ENCODE measurements around the gene PDLIM3.

DNA sequence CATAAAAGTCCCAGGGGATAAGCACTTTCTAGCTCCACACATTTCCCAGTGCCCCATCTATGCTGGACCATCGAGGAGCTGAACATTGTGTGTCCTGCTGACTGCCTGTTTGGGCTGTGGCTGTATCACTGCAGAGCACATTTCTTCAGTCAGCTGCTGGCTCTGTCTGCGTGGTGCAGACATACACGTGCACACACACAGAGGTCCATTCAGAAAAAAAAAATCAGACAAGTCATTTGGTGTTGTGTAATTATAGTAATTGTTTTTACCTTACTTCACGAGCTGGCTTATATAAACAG lies 1.1 kb upstream of the PDLIM3 start:
- TF ChIP-seq, protein P1, sequence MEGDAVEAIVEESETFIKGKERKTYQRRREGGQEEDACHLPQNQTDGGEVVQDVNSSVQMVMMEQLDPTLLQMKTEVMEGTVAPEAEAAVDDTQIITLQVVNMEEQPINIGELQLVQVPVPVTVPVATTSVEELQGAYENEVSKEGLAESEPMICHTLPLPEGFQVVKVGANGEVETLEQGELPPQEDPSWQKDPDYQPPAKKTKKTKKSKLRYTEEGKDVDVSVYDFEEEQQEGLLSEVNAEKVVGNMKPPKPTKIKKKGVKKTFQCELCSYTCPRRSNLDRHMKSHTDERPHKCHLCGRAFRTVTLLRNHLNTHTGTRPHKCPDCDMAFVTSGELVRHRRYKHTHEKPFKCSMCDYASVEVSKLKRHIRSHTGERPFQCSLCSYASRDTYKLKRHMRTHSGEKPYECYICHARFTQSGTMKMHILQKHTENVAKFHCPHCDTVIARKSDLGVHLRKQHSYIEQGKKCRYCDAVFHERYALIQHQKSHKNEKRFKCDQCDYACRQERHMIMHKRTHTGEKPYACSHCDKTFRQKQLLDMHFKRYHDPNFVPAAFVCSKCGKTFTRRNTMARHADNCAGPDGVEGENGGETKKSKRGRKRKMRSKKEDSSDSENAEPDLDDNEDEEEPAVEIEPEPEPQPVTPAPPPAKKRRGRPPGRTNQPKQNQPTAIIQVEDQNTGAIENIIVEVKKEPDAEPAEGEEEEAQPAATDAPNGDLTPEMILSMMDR (conservative IDR thresholded peaks at IDR 0.05; ENCODE audit: low read depth, low read length), result no peak
- TF ChIP-seq EZH2 (IDR thresholded peaks at IDR 0.05; ENCODE audit: low read length, unreplicated experiment) (no peak), EZH2phosphoT487 (IDR thresholded peaks at IDR 0.05; ENCODE audit: borderline replicate concordance, low read length) (no peak)

Measured in PC-3 (cell line).